Peyer's patch (tissue), 4 donors: ENCODE results near the gene DDX4.

Experiments used
- POLR2A ChIP-seq, 2 donors: fragments of 450-650 bp; IDR thresholded peaks; one replicate each; pipeline ENCODE4 v1.5.1; 2017; ENCODE audit warnings: antibody characterized with exemption in 2 of 2, mild to moderate bottlenecking in 2 of 2, moderate library complexity in 2 of 2
- TF ChIP-seq, protein P1 (sequence below), 6 experiments: fragments of 450-650 bp in 4 of 6; fragments of 200-600 bp in 2 of 6; sonication (generic) in 1 of 6; IDR thresholded peaks; one replicate each; pipeline ENCODE4 v1.5.1; 2017 to 2019; ENCODE audit warnings: antibody characterized with exemption in 6 of 6, mild to moderate bottlenecking in 3 of 6, moderate library complexity in 1 of 6

GRCh38 chr5:55732585-55732984 lies 5.3 kb upstream of the DDX4 start:
- TF ChIP-seq, protein P1, sequence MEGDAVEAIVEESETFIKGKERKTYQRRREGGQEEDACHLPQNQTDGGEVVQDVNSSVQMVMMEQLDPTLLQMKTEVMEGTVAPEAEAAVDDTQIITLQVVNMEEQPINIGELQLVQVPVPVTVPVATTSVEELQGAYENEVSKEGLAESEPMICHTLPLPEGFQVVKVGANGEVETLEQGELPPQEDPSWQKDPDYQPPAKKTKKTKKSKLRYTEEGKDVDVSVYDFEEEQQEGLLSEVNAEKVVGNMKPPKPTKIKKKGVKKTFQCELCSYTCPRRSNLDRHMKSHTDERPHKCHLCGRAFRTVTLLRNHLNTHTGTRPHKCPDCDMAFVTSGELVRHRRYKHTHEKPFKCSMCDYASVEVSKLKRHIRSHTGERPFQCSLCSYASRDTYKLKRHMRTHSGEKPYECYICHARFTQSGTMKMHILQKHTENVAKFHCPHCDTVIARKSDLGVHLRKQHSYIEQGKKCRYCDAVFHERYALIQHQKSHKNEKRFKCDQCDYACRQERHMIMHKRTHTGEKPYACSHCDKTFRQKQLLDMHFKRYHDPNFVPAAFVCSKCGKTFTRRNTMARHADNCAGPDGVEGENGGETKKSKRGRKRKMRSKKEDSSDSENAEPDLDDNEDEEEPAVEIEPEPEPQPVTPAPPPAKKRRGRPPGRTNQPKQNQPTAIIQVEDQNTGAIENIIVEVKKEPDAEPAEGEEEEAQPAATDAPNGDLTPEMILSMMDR (IDR thresholded peaks at IDR 0.05), result no peak
- TF ChIP-seq POLR2A (IDR thresholded peaks at IDR 0.05), result no peak
